ENCODE data around the gene CCR1. TPM values are rescaled to one million over a fixed set of nuclear protein-coding genes. Genes with fewer than 3 reads are reported as not detected.

CCR1 gene
- total and polyA plus RNA-seq, 2 of the 4 experiments (the other 2 are of a cell fraction), result not detected

- H3K23ac ChIP-seq (ENCODE audit: low read depth, low read length), result no peak overlapping the region
- dilution Hi-C loops (cut with HindIII; ENCODE audit: low sequenced_read_pairs, unreplicated experiment) (no loop called here), in situ Hi-C loops (cut with MboI; ENCODE audit: low sequenced_read_pairs) (no loop called here), intact Hi-C loops (cut with micrococcal nuclease) (no loop called here)
- H2AK5ac ChIP-seq (ENCODE audit: low read depth, low read length), result no peak overlapping the region
- H3K56ac ChIP-seq (ENCODE audit: extremely low read depth, insufficient read depth, low read length), result no peak overlapping the region
- no peaks in the 10 kb centered on the region for H3K36me3 ChIP-seq (ENCODE audit: control insufficient read depth, insufficient read depth, low read length)
- no peak overlapping the region for H3K27ac ChIP-seq (ENCODE audit: insufficient read depth, low read length)
- BruUV-seq (replicated peaks), result no TSS peak
- ChIA-PET CTCF (interaction anchor here (0.6 to 0.7 kb wide), 2 partner anchors 10 to 241 kb away, joined by 3 read pairs; partner anchors contain the start of gene CCR1), POLR2A (ENCODE audit: unreplicated experiment) (interaction anchor here (0.7 kb wide), 1 partner anchor 272 kb away, joined by 3 read pairs; no protein-coding TSS in a partner anchor)
- H3K14ac ChIP-seq (replicated peaks; ENCODE audit: low read depth, low read length), result no peak overlapping the region
- H3K4me2 ChIP-seq (ENCODE audit: low read depth, low read length), result no peak overlapping the region
- no peak overlapping the region for H3K9ac ChIP-seq (ENCODE audit: low read depth, low read length)
- H4K5ac ChIP-seq (ENCODE audit: low read depth, low read length), result no peak overlapping the region
- no peak for DNase-seq
- no peak overlapping the region for H2AK9ac ChIP-seq (replicated peaks; ENCODE audit: low read depth, low read length, poor library complexity)
- H2BK15ac ChIP-seq (ENCODE audit: low read depth, low read length), result no peak overlapping the region
- H2BK20ac ChIP-seq (ENCODE audit: low read depth, low read length), result no peak overlapping the region
- no peak for ATAC-seq (ENCODE audit: low read depth)
- peaks cover 12% of the 10 kb centered on the region for H3K4me1 ChIP-seq (ENCODE audit: control insufficient read depth, insufficient read depth, low read length)
- no peaks in the 10 kb centered on the region for H3K9me3 ChIP-seq (ENCODE audit: control insufficient read depth, insufficient read depth, low read length)
- no peak overlapping the region for H2AFZ ChIP-seq (replicated peaks; ENCODE audit: low read length, poor library complexity)
- no peak overlapping the region for H2BK120ac ChIP-seq (ENCODE audit: low read depth, low read length)
- no peak overlapping the region for H2BK5ac ChIP-seq (ENCODE audit: low read depth, low read length, poor library complexity, severe bottlenecking)
- no peak overlapping the region for H4K8ac ChIP-seq (ENCODE audit: low read depth in 2 of 2, low read length in 2 of 2)
- no peak overlapping the region for H3K18ac ChIP-seq (ENCODE audit: low read depth, low read length)
- no peaks in the 10 kb centered on the region for H3K79me1 ChIP-seq (ENCODE audit: low read depth in 1 of 2, low read length in 2 of 2)
- H3K27me3 ChIP-seq (ENCODE audit: control insufficient read depth, insufficient read depth, low read length), result peaks cover 17% of the 10 kb centered on the region
- H4K20me1 ChIP-seq (ENCODE audit: insufficient read depth, low read length), result no peaks in the 10 kb centered on the region
- TF ChIP-seq SMC3 (IDR thresholded peaks at IDR 0.05; ENCODE audit: low read depth, low read length), result no peak
- TF ChIP-seq CHD1 (IDR thresholded peaks at IDR 0.05; ENCODE audit: low read depth, low read length), result no peak
- TF ChIP-seq BHLHE40 (IDR thresholded peaks at IDR 0.05; ENCODE audit: low read depth, low read length), result no peak
- no peak for TF ChIP-seq RCOR1 (IDR thresholded peaks at IDR 0.05; ENCODE audit: insufficient replicate concordance, low read length)
- no peak for TF ChIP-seq POLR2A (IDR thresholded peaks at IDR 0.05; ENCODE audit: low read depth, low read length)
- no peak for TF ChIP-seq CEBPB (IDR thresholded peaks at IDR 0.05; ENCODE audit: low read depth, low read length)
- no peak for TF ChIP-seq MAFK (IDR thresholded peaks at IDR 0.05; ENCODE audit: low read depth, low read length)
- TF ChIP-seq RFX5 (IDR thresholded peaks at IDR 0.05; ENCODE audit: low read depth, low read length), result no peak
- no peak for TF ChIP-seq MAZ (IDR thresholded peaks at IDR 0.05; ENCODE audit: borderline replicate concordance, low read depth, low read length)
- TF ChIP-seq RAD21 (IDR thresholded peaks at IDR 0.05; ENCODE audit: low read length), result no peak
- no peak for TF ChIP-seq MXI1 (IDR thresholded peaks at IDR 0.05; ENCODE audit: borderline replicate concordance, low read depth, low read length)
- no peak for TF ChIP-seq NFE2L2 (IDR thresholded peaks at IDR 0.05; ENCODE audit: low read depth, low read length)
- no peak for TF ChIP-seq FOS (IDR thresholded peaks at IDR 0.05; ENCODE audit: low read depth, low read length)
- no peak overlapping the region for H3K4ac ChIP-seq (ENCODE audit: low read depth, low read length)
- no peak overlapping the region for H4K91ac ChIP-seq (ENCODE audit: insufficient read depth, low read depth, low read length)
- no peak overlapping the region for H3K4me3 ChIP-seq (ENCODE audit: insufficient read depth, low read depth, low read length)
- 0 out of 2 replicates have a peak, but pooled peaks cover 3% of the 10 kb centered on the region for H3K9me1 ChIP-seq (ENCODE audit: insufficient read depth, low read length)
- WGBS, 2 experiments (ENCODE audit: extremely low coverage in 2 of 2, insufficient read length in 1 of 2), result no CpG with 5 or more reads among the region's 2 CpGs
These were observed 10.1 kb upstream of the CCR1 start for GRCh38 chr3:46218196-46218709.

Measured in IMR-90 (cell line).